NCI-H2107 (cell line): Measurements from ENCODE around the gene NR1I2.

ENCODE experiments used
- DNase-seq: peaks from one replicate; lab custom pipeline; 2025; lab: John Stamatoyannopoulos, UW

Gene NR1I2

DNA sequence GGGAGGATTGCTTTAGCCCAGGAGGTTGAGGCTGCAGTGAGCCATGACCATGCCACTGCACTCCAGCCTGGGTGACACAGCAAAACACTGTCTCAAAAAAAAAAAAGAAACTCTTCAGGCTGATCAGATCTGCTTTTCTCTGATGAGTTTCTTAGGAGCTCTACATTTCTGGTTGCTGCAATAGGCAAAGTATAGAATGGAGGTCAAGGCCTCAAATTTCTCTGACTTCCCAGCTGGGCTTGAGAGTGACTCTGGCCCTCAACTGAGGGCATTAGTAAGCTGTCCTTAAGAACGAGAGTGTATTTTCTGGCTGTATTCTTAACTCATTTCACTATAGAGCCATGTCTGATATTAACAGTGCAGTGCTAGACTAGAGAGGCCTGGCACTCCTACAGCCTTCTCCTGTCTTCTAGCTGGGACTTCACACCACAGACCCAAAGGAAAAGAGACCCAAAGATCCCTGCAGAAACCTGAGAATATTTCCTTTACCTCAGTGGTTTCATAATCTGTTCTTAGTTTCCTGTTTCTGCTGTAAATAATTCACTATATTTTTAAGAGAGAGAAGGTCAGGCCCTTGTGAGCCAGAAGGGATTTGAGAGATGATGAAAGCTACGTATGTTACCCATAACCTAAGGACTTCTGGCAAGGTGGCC, 2.0 kb upstream of the NR1I2 start:
- DNase-seq, result no peak

DNA sequence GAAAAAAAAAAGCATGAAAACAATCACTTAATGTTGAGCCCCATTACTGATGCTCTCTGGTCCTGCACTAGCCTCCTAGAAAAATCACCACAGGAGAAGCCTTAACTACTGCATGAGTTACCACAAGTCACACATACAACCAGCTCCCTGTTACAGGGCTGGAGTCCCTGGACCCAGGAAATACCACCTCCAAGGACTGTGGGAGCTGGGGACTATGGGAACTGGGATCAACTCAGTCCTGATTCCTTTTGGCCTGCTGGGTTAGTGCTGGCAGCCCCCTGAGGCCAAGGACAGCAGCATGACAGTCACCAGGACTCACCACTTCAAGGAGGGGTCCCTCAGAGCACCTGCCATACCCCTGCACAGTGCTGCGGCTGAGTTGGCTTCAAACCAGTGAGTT, 559 bp downstream of the NR1I2 start:
- DNase-seq, result no peak

DNA sequence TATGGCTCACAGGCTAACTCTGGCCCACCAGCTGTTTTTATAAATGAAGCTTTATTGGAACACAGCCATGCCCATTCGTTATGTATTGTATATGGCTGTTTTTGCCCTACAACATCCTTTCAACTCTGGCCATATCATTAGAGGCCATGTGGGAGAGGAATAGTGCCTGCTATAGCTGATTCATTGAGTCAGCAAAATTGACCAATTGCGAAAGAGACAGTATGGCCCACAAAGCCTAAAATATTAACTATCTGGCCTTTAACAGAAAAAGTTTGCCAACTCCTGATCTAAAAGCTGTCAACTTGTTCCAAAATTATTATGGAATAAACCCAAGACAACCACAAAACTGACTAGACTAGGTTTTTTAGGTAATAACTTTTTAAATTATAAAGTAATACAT, 1.4 kb downstream of the NR1I2 start:
- DNase-seq, result no peak

DNA sequence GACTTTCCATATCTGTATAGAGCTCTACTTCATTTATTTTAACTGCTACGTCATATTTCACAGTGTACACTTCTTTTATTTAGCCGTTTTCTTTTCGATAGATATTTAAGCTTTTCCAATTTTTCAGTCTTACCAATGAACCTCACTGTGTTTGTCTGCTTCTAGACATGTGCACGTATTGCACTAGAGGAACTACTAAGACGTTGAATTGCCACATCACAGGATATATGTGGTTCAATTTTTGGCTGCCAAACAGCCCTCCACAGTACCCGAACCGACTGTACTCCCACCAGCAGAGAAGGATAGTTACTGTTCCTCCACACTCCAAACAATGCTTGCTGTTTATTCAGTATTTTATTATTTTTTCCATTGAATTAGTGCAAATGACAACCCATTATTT, 2.0 kb downstream of the NR1I2 start:
- DNase-seq, result no peak

DNA sequence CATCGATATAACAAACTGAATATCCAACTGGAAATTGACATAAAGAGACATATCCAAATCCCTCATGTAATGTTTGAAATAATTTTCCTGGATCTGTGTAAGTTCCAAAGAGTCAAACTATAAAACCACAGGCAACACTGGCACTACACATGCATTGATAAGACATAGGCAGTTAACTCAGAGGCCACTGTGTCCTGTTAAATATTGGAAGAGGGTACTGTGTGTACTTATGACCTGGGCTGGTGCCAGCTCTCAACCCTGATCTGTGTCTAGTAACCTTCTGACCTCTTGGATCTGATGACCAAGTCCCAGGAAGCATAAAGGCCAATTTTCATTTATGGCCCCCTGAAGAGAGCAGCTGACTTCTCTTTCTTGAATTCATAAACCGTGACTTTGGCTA, 4.5 kb downstream of the NR1I2 start:
- DNase-seq, result no peak

DNA sequence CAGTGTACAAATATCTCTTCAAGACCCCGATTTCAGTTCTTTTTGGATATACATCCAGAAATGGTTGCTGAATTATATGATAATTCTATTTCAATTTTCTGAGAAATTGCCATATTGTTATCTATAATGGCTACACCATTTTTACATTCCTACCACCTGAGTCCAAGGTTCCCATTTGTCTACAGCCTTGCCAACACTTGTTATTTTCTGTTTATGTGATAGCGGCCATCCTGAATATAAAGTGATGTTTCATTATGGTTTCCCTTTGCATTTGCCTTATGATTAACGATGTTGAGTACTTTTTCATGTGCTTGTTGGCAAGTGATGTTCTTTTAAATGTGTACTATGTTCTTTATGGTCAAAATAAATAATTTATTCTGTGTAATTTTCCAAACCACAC, 8.5 kb downstream of the NR1I2 start:
- DNase-seq, result no peak

DNA sequence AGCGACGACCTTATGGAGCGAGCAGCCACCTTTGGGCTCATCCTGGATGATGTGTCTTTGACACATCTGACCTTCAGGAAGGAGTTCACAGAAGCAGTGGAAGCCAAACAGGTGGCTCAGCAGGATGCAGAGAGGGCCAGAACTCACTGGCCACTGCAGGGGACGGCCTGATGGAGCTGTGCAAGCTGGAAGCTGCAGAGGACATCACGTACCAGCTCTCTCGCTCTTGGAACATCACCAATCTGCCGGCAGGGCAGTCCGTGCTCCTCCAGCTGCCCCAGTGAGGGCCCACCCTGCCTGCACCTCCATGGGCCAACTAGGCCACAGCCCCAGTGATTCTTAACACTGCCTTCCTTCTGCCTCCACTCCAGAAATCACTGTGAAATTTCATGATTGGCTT, 10.4 kb downstream of the NR1I2 start:
- DNase-seq, result no peak

DNA sequence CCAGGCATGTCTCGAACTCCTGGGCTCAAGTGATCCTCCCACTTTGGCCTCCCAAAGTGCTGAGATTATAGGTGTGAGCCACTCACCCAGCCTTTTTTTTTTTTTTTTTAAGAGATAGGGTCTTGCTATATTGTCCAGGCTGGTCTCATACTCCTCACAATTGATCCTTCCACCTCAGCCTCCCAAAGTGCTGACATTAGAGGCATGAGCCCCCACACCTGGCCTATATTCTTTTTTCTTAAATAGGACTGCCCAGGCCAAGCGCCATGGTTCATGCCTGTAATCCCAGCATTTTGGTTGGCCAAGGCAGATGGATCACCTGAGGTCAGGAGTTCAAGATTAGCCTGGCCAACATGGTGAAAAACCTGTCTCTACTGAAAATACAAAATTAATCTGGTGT, 12.5 kb downstream of the NR1I2 start:
- DNase-seq, result no peak

DNA sequence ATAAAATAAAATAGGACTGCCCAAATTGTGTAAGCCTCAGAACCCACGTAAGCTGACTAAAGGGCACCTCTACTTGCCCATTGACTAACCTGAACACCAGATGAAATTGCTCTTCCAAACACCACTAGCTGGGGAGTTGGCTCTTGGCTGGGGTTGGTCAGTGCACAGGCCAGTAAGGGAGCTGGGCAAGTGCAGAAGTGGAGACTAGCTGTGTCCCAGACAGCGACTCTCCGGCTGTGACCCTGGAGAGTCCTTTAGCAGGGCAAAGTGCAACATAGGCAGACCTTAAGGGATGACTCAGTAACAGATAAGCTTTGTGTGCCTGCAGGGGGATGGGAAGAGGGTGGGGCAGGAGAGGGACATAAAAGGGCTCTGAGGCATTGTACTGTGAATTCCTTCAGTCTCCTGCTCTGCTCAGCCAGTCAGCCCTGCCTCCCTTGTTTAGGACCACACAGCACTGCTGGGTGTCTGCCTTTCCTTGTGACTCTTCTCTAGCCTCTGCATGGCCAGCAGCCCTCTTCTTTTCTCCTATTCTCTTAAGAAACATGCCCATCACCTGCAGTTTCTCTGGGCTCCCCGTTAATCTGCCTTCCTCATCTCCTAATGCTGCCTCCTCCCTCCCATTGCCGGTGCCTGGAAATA, 13.2 kb downstream of the NR1I2 start:
- no peak for DNase-seq

DNA sequence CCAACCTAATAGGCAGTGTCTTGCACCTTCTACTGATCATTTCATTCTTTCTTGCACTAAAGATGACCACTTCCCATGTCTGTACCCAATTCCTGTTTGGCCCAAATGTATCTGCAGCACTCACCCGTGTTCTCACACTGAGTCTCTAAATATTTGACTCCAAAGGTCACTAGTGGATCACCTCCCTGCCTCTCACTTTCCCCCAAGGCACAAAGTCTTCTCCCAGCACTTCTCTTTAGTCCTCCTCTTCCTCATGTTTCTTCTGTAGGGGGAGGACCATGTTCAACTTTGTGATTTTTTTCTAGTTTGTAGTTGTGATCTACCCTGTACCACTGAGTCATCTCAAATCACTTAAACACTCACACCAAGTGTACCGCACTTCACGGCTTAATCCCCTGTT, 13.9 kb downstream of the NR1I2 start:
- no peak for DNase-seq

DNA sequence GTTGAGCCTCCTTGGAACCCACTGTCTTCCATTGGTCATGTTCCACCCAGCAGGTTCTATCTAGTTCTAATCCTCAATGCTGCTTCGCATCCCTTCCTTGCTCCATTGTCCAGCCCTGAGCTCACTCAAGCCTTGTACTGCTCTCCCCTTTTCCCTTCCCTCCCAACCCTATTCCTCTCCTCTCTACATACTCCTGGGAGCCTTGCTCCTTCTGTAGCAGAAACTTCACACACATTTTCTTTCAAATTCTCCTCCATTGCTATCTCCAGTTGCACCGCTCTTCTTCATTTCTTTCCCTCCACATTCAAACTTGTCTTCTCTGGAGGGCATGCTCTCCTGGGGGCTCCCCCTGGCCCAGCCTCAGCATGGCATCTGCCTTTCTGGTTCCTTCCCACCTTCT, 14.5 kb downstream of the NR1I2 start:
- no peak for DNase-seq

DNA sequence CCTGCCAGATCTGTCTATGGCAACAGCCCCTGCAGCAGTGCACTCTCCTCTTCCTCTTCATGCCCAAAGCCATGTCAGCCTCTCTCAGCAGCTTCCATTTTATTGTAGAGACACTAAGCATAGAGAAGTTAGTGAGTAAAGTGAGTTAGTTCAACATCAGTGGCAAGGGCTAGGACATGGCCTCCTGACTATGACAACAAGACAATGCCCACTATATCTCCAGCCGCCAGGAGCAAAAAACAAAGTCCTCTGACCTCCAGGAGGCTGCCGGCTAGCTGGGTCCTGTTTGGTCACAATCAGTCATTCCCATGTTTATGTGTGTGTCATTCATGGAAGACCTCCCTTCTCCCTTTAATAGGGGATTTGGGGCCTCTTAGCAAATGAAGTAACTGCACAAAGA, 14.9 kb downstream of the NR1I2 start:
- no peak for DNase-seq

DNA sequence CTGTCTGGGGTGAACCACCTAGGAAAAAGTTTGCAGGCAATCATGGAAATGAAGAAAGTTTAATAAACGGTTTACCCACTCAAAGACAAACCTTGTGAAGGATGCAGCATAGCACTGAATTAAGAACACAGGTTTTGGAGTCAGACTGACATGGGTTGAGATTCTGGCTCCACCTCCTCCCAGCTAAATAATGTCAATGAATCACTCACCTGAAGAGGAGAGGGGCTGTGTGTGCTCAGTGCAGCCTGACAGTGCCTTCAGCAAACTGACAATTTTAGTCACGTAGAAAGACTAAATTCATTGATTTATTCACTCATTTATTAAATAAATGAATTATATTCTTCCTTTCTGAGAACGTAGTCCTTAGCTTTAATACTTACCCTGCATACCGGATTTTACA, 18.9 kb downstream of the NR1I2 start:
- no peak for DNase-seq

DNA sequence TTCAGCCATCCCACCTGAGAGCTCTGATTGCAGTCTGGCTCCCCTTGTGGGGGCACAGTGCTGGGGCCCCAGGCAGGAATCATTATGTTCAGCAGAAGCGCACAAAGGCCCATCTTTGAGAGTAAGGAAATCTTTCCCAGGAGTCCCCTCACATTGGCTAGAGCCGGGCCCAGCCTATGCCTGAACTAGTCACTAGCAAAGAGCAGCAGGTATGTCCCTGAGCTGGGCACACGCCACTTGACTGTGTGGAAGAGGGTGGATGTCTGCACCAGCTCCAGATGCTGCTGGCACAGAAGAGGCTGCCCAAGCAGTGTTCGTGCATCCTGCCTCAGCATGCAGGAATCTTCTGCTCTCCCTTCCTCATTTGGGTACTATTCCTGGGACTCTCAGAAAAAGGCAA, 26.3 kb downstream of the NR1I2 start:
- no peak for DNase-seq

DNA sequence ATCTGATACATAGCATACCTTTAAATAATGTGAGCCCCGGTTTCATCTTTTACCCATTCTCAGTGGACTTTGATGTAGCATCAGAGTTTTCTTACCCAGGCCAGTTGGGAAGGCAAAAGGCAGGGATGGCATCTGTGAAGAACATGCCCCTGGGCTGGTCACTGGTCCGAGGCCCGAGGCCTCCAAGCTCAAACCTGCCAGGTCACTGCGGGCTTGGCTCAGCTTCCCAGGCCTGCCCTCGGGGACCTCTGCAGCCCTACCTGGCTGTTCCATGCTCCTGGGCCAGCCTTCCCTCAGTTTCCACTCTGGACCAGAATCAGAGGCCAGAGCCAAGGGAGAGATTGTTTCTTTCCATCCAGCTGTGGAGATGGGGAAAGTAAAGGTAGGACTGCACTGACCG, 26.9 kb downstream of the NR1I2 start:
- no peak for DNase-seq

DNA sequence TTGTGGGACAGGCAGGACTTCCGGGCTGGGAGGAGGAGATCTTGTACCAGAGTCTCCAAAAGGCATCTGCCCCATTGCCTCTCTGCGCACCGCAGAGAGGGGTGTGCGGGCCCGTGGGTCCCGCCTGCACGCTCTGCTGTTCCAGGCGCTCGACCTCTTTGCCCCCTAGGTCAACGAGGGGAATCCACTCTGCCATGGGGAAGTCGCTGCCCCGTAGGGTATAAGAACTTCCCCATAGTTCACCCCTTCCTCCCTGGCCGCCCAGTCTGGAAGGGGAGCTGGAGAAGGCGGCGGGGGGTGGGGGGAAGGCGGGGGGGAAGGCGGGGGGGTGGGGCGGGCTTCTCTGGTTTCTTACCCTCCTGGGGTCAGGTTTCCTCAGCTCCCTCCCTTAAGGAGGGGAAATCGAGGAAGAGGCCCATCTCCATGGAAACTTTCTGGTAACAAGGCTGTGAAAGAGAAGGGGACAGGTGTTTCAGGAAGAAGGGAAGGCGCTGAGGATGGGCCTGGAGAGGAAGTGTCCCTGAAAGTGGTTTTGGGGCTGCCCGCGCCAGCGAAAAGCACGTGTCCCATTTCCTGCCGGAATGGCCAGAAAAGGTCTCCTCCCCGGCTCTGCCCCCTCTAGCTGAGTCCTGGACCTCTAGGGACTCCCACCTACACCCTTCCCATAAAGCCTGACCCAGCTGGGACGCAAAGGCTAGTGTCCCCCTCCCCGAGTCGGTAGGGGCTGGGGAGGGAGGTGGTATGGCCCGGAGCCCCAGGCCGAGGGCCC, 27.5 kb downstream of the NR1I2 start:
- no peak for DNase-seq

DNA sequence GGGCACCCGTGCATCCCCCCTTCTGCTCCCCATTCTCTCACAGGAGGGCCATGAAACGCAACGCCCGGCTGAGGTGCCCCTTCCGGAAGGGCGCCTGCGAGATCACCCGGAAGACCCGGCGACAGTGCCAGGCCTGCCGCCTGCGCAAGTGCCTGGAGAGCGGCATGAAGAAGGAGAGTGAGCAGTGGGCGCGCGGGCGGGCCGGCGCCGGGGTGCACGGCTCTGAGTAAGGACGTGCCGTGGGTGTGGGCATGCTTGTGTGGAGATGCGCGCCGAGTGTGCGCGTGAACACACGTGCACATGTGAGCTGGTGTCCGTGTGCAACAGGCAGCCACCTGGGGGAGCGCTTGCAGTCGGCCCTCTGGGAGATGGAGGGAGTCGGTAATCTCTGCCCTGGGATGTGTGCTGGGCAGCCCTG, 28.1 kb downstream of the NR1I2 start:
- no peak for DNase-seq

DNA sequence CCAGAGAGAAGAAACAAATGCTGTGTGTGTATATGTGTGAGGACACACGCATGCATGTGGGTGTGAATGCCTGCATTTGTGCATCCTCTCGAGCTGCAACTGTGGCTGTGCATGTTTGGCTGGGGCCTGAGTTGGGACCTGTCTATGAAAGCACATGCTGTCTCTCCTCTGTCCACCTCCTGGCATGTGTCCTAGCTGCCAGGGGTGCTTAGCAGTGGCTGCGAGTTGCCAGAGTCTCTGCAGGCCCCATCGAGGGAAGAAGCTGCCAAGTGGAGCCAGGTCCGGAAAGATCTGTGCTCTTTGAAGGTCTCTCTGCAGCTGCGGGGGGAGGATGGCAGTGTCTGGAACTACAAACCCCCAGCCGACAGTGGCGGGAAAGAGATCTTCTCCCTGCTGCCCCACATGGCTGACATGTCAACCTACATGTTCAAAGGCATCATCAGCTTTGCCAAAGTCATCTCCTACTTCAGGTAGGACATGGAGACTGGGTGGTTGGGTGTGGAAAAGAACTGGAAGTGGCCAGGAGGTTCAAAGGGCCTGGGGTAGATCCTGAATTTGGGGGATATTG, 30.7 kb downstream of the NR1I2 start:
- no peak for DNase-seq

DNA sequence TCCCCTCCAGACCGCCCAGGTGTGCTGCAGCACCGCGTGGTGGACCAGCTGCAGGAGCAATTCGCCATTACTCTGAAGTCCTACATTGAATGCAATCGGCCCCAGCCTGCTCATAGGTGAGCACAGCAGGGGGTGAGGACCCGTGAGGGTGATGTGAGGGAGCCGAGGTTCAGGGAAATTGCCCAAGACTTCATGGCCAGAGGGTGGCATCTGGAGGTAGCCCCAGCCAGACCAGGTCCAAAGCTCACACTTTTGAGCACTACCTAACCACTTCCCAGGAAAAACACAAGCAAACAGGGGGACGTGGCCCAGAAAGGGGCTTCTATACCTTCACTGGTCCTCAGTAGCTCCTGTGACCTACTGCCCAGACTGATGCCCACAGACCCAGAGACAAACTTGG, 33.8 kb downstream of the NR1I2 start:
- DNase-seq, result no peak

DNA sequence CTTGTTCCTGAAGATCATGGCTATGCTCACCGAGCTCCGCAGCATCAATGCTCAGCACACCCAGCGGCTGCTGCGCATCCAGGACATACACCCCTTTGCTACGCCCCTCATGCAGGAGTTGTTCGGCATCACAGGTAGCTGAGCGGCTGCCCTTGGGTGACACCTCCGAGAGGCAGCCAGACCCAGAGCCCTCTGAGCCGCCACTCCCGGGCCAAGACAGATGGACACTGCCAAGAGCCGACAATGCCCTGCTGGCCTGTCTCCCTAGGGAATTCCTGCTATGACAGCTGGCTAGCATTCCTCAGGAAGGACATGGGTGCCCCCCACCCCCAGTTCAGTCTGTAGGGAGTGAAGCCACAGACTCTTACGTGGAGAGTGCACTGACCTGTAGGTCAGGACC, 35.2 kb downstream of the NR1I2 start:
- no peak for DNase-seq

DNA sequence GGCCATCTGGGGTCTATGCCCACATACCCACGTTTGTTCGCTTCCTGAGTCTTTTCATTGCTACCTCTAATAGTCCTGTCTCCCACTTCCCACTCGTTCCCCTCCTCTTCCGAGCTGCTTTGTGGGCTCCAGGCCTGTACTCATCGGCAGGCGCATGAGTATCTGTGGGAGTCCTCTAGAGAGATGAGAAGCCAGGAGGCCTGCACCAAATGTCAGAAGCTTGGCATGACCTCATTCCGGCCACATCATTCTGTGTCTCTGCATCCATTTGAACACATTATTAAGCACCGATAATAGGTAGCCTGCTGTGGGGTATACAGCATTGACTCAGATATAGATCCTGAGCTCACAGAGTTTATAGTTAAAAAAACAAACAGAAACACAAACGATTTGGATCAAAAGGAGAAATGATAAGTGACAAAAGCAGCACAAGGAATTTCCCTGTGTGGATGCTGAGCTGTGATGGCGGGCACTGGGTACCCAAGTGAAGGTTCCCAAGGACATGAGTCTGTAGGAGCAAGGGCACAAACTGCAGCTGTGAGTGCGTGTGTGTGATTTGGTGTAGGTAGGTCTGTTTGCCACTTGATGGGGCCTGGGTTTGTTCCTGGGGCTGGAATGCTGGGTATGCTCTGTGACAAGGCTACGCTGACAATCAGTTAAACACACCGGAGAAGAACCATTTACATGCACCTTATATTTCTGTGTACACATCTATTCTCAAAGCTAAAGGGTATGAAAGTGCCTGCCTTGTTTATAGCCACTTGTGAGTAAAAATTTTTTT, 35.9 kb downstream of the NR1I2 start:
- DNase-seq, result no peak

DNA sequence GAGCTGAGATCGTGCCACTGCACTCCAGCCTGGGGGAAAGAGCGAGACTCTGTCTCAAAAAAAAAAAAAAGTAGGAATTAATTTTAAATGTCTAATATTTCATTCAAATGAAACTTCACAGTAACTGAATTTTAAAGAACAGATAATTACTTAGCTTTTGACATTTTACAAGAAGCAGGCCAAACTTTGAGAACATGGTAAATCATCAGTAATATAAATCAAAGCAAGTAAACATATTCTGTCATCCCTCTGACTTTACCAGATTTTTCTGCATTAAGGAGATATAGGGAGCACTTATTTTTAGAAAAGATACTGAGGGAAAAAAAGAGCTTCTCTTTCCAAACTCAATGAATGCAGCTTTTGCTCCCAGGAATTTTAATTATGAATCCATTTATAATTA, 37.0 kb downstream of the NR1I2 start:
- DNase-seq, result no peak
